IMR-90 (cell line): ENCODE measurements around the gene ACAA2. TPM values are rescaled to one million over a fixed set of nuclear protein-coding genes. Genes with fewer than 3 reads are reported as not detected.
A peak's percentile ranks its signal among the peaks of the same experiment; 100 is the strongest.

Experiments used
- ATAC-seq: fragments of 200-7000 bp; cut with Tn5 transposase; 2 replicates; pipeline ENCODE4 v1.9.1; 2020; ENCODE audit warnings: low read depth, mild to moderate bottlenecking, moderate library complexity
- BruUV-seq: library from RNA; stranded (reverse); fragments of 400-500 nt; replicated peaks from 2 replicates; lab custom pipeline; 2021; lab: Mats Ljungman, UMichigan
- CTCF ChIA-PET: fragments of 300-600 bp; formaldehyde crosslinking; extraction: SDS; loops from one replicate; lab custom pipeline; 2021; ENCODE audit warnings: antibody characterized with exemption; lab: Yijun Ruan, JAX
- POLR2A ChIA-PET: fragments of 300-600 bp; sonication (Branson Sonifier 250); formaldehyde crosslinking; loops from one replicate; lab custom pipeline; 2022; ENCODE audit warnings: antibody characterized with exemption; ENCODE audit not compliant: unreplicated experiment; lab: Charles Lee
- DNase-seq: peaks from one replicate; pipeline ENCODE4 v3.0.0; 2013
- H2AFZ ChIP-seq: replicated peaks from 2 replicates; pipeline ENCODE3; 2013; ENCODE audit warnings: low read length, mild to moderate bottlenecking; ENCODE audit not compliant: poor library complexity
- H2AK5ac ChIP-seq: 2 replicates; pipeline ENCODE4 v1.6.1; 2013; ENCODE audit warnings: low read depth, low read length, inconsistent platforms
- H2AK9ac ChIP-seq: replicated peaks from 2 replicates; pipeline ENCODE3; 2013; ENCODE audit warnings: mild to moderate bottlenecking, low read depth, low read length, moderate library complexity; ENCODE audit not compliant: poor library complexity
- H2BK120ac ChIP-seq: 2 replicates; pipeline ENCODE4 v1.6.1; 2013; ENCODE audit warnings: low read depth, low read length, inconsistent platforms
- H2BK15ac ChIP-seq: 3 replicates; pipeline ENCODE4 v1.6.1; 2013; ENCODE audit warnings: low read depth, low read length, inconsistent platforms
- H2BK20ac ChIP-seq: 2 replicates; pipeline ENCODE4 v1.6.1; 2013; ENCODE audit warnings: low read depth, mild to moderate bottlenecking, inconsistent platforms, low read length, moderate library complexity
- H2BK5ac ChIP-seq: 2 replicates; pipeline ENCODE4 v1.6.1; 2013; ENCODE audit warnings: mild to moderate bottlenecking, low read depth, low read length, inconsistent platforms; ENCODE audit not compliant: poor library complexity, severe bottlenecking
- H3K14ac ChIP-seq: replicated peaks from 2 replicates; pipeline ENCODE4 v1.6.1; 2013; ENCODE audit warnings: low read depth, low read length, inconsistent platforms
- H3K18ac ChIP-seq: 2 replicates; pipeline ENCODE4 v1.6.1; 2013; ENCODE audit warnings: low read depth, low read length, control low read depth
- H3K23ac ChIP-seq: 2 replicates; pipeline ENCODE4 v1.6.1; 2013; ENCODE audit warnings: low read depth, low read length, inconsistent platforms
- H3K27ac ChIP-seq: 2 replicates; pipeline ENCODE4 v1.5.1; 2013; ENCODE audit warnings: mild to moderate bottlenecking, control low read depth, low read length; ENCODE audit not compliant: insufficient read depth
- H3K27me3 ChIP-seq: 2 replicates; pipeline ENCODE4 v1.6.1; 2013; ENCODE audit warnings: low read length; ENCODE audit not compliant: control insufficient read depth, insufficient read depth
- H3K36me3 ChIP-seq: 2 replicates; pipeline ENCODE4 v1.6.1; 2013; ENCODE audit warnings: low read length, mixed read lengths; ENCODE audit not compliant: control insufficient read depth, insufficient read depth
- H3K4ac ChIP-seq: 2 replicates; pipeline ENCODE4 v1.6.1; 2013; ENCODE audit warnings: low read depth, low read length, inconsistent platforms
- H3K4me1 ChIP-seq: 2 replicates; pipeline ENCODE4 v1.6.1; 2013; ENCODE audit warnings: low read length, mixed read lengths; ENCODE audit not compliant: control insufficient read depth, insufficient read depth
- H3K4me2 ChIP-seq: 2 replicates; pipeline ENCODE4 v1.6.1; 2013; ENCODE audit warnings: low read depth, mild to moderate bottlenecking, control low read depth, low read length, moderate library complexity
- H3K4me3 ChIP-seq: 2 replicates; pipeline ENCODE4 v1.5.1; 2013; ENCODE audit warnings: low read depth, mild to moderate bottlenecking, control low read depth, low read length, moderate library complexity; ENCODE audit not compliant: insufficient read depth
- H3K56ac ChIP-seq: 2 replicates; pipeline ENCODE4 v1.6.1; 2013; ENCODE audit warnings: low read length, inconsistent platforms; ENCODE audit not compliant: insufficient read depth; ENCODE audit errors: extremely low read depth
- H3K79me1 ChIP-seq, 2 experiments: 2 replicates each; pipeline ENCODE4 v1.6.1; 2013; ENCODE audit warnings: low read length in 2 of 2, inconsistent platforms in 1 of 2, low read depth in 1 of 2
- H3K9ac ChIP-seq: 2 replicates; pipeline ENCODE4 v1.6.1; 2013; ENCODE audit warnings: low read depth, low read length, control low read depth
- H3K9me1 ChIP-seq: 2 replicates; pipeline ENCODE4 v1.6.1; 2013; ENCODE audit warnings: low read length, inconsistent platforms; ENCODE audit not compliant: insufficient read depth
- H3K9me3 ChIP-seq: 2 replicates; pipeline ENCODE4 v1.6.1; 2013; ENCODE audit warnings: low read length; ENCODE audit not compliant: control insufficient read depth, insufficient read depth
- H4K20me1 ChIP-seq: 2 replicates; pipeline ENCODE4 v1.6.1; 2013; ENCODE audit warnings: low read length, inconsistent platforms; ENCODE audit not compliant: insufficient read depth
- H4K5ac ChIP-seq: 2 replicates; pipeline ENCODE4 v1.6.1; 2013; ENCODE audit warnings: mild to moderate bottlenecking, low read depth, low read length, control low read depth
- H4K8ac ChIP-seq, 2 experiments: 2 replicates each; pipeline ENCODE4 v1.6.1; 2013; ENCODE audit warnings: low read depth in 2 of 2, low read length in 2 of 2, control low read depth in 1 of 2, inconsistent platforms in 1 of 2
- H4K91ac ChIP-seq: 2 replicates; pipeline ENCODE4 v1.6.1; 2013; ENCODE audit warnings: low read depth, low read length, inconsistent platforms; ENCODE audit not compliant: insufficient read depth
- BHLHE40 ChIP-seq: fragments of 150-350 bp; IDR thresholded peaks from 2 replicates; pipeline ENCODE4 v1.6.1; 2016; ENCODE audit warnings: mild to moderate bottlenecking, low read depth, low read length
- CEBPB ChIP-seq: IDR thresholded peaks from 2 replicates; pipeline ENCODE4 v1.6.1; 2012; ENCODE audit warnings: low read depth, low read length, improper control_type of control experiment
- CHD1 ChIP-seq: IDR thresholded peaks from 2 replicates; pipeline ENCODE4 v1.6.1; 2012; ENCODE audit warnings: low read depth, low read length, improper control_type of control experiment
- FOS ChIP-seq: fragments of 150-350 bp; IDR thresholded peaks from 2 replicates; pipeline ENCODE4 v1.6.1; 2016; ENCODE audit warnings: low read depth, low read length
- MAFK ChIP-seq: IDR thresholded peaks from 2 replicates; pipeline ENCODE4 v1.6.1; 2012; ENCODE audit warnings: low read depth, low read length, improper control_type of control experiment
- MXI1 ChIP-seq: IDR thresholded peaks from 2 replicates; pipeline ENCODE4 v1.6.1; 2012; ENCODE audit warnings: low read depth, mild to moderate bottlenecking, low read length, moderate library complexity, borderline replicate concordance
- NFE2L2 ChIP-seq: fragments of 150-350 bp; IDR thresholded peaks from 2 replicates; pipeline ENCODE4 v1.6.1; 2016; ENCODE audit warnings: low read depth, mild to moderate bottlenecking, low read length
- POLR2A ChIP-seq: IDR thresholded peaks from 2 replicates; pipeline ENCODE4 v1.6.1; 2012; ENCODE audit warnings: mild to moderate bottlenecking, low read depth, low read length
- RAD21 ChIP-seq: IDR thresholded peaks from 2 replicates; pipeline ENCODE4 v1.6.1; 2012; ENCODE audit warnings: low read length, improper control_type of control experiment
- RCOR1 ChIP-seq: IDR thresholded peaks from 2 replicates; pipeline ENCODE4 v1.6.1; 2012; ENCODE audit warnings: mild to moderate bottlenecking, low read length, improper control_type of control experiment; ENCODE audit not compliant: insufficient replicate concordance
- RFX5 ChIP-seq: IDR thresholded peaks from 2 replicates; pipeline ENCODE4 v1.8.0; 2012; ENCODE audit warnings: low read depth, mild to moderate bottlenecking, low read length, moderate library complexity
- SMC3 ChIP-seq: fragments of 150-350 bp; IDR thresholded peaks from 2 replicates; pipeline ENCODE4 v1.6.1; 2016; ENCODE audit warnings: low read depth, mild to moderate bottlenecking, antibody characterized with exemption, low read length, moderate library complexity
- USF2 ChIP-seq: fragments of 150-350 bp; IDR thresholded peaks from 2 replicates; pipeline ENCODE4 v1.6.1; 2017; ENCODE audit warnings: mild to moderate bottlenecking, antibody characterized with exemption, low read length, low read depth
- WGBS, 2 experiments: methylation state at CpG; one replicate each; pipeline versions ENCODE4 v1.1.5 to v1.1.7; 2013; ENCODE audit warnings: missing lambda C conversion rate in 2 of 2; ENCODE audit not compliant: insufficient read length in 1 of 2; ENCODE audit errors: extremely low coverage in 2 of 2; 5-methylcytosine and 5-hydroxymethylcytosine counted together
- dilution Hi-C: fragments of 300-500 bp; cut with HindIII; formaldehyde crosslinking; loops from one replicate; pipeline ENCODE4 v1.14.3; 2018; ENCODE audit warnings: low sequenced_read_pairs; ENCODE audit not compliant: unreplicated experiment
- in situ Hi-C: fragments of 300-500 bp; cut with MboI; formaldehyde crosslinking; loops from 3 replicates; pipeline ENCODE4 v1.14.3; 2019; ENCODE audit warnings: low sequenced_read_pairs, inconsistent platforms, mixed read lengths
- intact Hi-C: fragments of 100-400 bp; cut with micrococcal nuclease; formaldehyde crosslinking; loops from 2 replicates; pipeline ENCODE4 v1.10.0; 2022
- polyA plus RNA-seq, 3 experiments: library from polyadenylated mRNA; depleted of rRNA; stranded (reverse); fragments of >200 nt; gene quantifications; 2 replicates each; pipeline ENCODE4 v1.2.3, GENCODE V29; 2012; ENCODE audit warnings: low replicate concordance in 1 of 3
- total RNA-seq: library from RNA; depleted of rRNA; stranded (reverse); fragments of >200 nt; gene quantifications from 2 replicates; pipeline ENCODE4 v1.2.3, GENCODE V29; 2012
- TF ChIP-seq, protein P1 (sequence below): conservative IDR thresholded peaks from 2 replicates; pipeline ENCODE4 v1.5.1; 2012; ENCODE audit warnings: mild to moderate bottlenecking, low read depth, low read length, improper control_type of control experiment
- TF ChIP-seq, protein P2 (sequence below): fragments of 150-350 bp; IDR thresholded peaks from 2 replicates; pipeline ENCODE4 v1.6.1; 2016; ENCODE audit warnings: low read depth, mild to moderate bottlenecking, low read length, moderate library complexity, borderline replicate concordance

Gene ACAA2
- total and polyA plus RNA-seq, 2 of the 4 experiments (the other 2 are of a cell fraction), result 24.4 to 61.5 TPM

- H2BK15ac ChIP-seq, result 0 out of 3 replicates have a peak overlapping the region, but pooled peaks have one; percentile 21
- no peaks in the 10 kb centered on the region for H3K36me3 ChIP-seq
- H3K9me1 ChIP-seq, result peaks cover 11% of the 10 kb centered on the region; the same call in 1 of the 2 replicates
- no peak overlapping the region for H3K14ac ChIP-seq
- H2BK5ac ChIP-seq, result no peak overlapping the region
- no peak overlapping the region for H2AK9ac ChIP-seq
- no peak overlapping the region for H3K27ac ChIP-seq
- intact Hi-C loops, result no loop called here
- H3K56ac ChIP-seq, result no peak overlapping the region
- no peak overlapping the region for H2AK5ac ChIP-seq
- no peaks in the 10 kb centered on the region for H3K9me3 ChIP-seq
- ATAC-seq (no peak), DNase-seq (no peak)
- H3K4me2 ChIP-seq, result no peak overlapping the region
- H4K91ac ChIP-seq, result no peak overlapping the region; the same call in 1 of the 2 replicates
- no peak overlapping the region for H3K4ac ChIP-seq
- WGBS, 2 experiments, result 83% methylated on average over 6 of the region's 10 CpGs; no CpG with 5 or more reads in 1 of the 2 experiments
- H2AFZ ChIP-seq, result no peak overlapping the region
- H4K20me1 ChIP-seq, result no peaks in the 10 kb centered on the region
- no peak overlapping the region for H3K4me3 ChIP-seq
- H4K8ac ChIP-seq, result no peak overlapping the region
- no peaks in the 10 kb centered on the region for H3K79me1 ChIP-seq
- ChIA-PET POLR2A (no interaction called here), CTCF (interaction anchor here (0.5 kb wide), 1 partner anchor 278 kb away, joined by 5 read pairs; no protein-coding TSS in a partner anchor)
- no peak overlapping the region for H2BK20ac ChIP-seq
- H3K9ac ChIP-seq, result no peak overlapping the region
- H2BK120ac ChIP-seq, result no peak overlapping the region
- H3K27me3 ChIP-seq, result no peaks in the 10 kb centered on the region; the same call in 1 of the 2 replicates
- H3K23ac ChIP-seq, result no peak overlapping the region
- in situ Hi-C loops, result loop anchor here (10.0 kb wide), 1 partner anchor 352 kb away; the partner anchor contains the start of gene RPL17
- H3K4me1 ChIP-seq, result peaks cover 7% of the 10 kb centered on the region
- dilution Hi-C loops, result no loop called here
- H3K18ac ChIP-seq, result no peak overlapping the region
- H4K5ac ChIP-seq, result no peak overlapping the region
- no TSS peak for BruUV-seq
- TF ChIP-seq BHLHE40 (no peak), NFE2L2 (no peak), MAFK (no peak), FOS (no peak), CEBPB (no peak), RAD21 (no peak), SMC3 (no peak), CHD1 (no peak), RCOR1 (no peak), MXI1 (no peak), RFX5 (no peak), USF2 (no peak), POLR2A (no peak)
- TF ChIP-seq, protein P1, sequence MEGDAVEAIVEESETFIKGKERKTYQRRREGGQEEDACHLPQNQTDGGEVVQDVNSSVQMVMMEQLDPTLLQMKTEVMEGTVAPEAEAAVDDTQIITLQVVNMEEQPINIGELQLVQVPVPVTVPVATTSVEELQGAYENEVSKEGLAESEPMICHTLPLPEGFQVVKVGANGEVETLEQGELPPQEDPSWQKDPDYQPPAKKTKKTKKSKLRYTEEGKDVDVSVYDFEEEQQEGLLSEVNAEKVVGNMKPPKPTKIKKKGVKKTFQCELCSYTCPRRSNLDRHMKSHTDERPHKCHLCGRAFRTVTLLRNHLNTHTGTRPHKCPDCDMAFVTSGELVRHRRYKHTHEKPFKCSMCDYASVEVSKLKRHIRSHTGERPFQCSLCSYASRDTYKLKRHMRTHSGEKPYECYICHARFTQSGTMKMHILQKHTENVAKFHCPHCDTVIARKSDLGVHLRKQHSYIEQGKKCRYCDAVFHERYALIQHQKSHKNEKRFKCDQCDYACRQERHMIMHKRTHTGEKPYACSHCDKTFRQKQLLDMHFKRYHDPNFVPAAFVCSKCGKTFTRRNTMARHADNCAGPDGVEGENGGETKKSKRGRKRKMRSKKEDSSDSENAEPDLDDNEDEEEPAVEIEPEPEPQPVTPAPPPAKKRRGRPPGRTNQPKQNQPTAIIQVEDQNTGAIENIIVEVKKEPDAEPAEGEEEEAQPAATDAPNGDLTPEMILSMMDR, result no peak
- TF ChIP-seq, protein P2, sequence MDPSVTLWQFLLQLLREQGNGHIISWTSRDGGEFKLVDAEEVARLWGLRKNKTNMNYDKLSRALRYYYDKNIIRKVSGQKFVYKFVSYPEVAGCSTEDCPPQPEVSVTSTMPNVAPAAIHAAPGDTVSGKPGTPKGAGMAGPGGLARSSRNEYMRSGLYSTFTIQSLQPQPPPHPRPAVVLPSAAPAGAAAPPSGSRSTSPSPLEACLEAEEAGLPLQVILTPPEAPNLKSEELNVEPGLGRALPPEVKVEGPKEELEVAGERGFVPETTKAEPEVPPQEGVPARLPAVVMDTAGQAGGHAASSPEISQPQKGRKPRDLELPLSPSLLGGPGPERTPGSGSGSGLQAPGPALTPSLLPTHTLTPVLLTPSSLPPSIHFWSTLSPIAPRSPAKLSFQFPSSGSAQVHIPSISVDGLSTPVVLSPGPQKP, result no peak
Measured at GRCh38 chr18:49846718-49847470, 33.6 kb upstream of the ACAA2 start.
